ENCODE measurements around the gene REEP6.

- TF ChIP-seq GATA2 (IDR thresholded peaks at IDR 0.05; ENCODE audit: low read depth, low read length): no peak
- no peak for TF ChIP-seq GATA3 (IDR thresholded peaks at IDR 0.05; ENCODE audit: low read depth, low read length)
These were observed 1.3 kb upstream of the REEP6 start for GRCh38 chr19:1489463-1490310.

Measured in SH-SY5Y (cell line).